Activated naive CD4-positive, alpha-beta T cell treated with anti-CD3 and anti-CD28 coated beads for 36 hours (primary cell): ENCODE data around the gene GABRR3. TPM values are rescaled to one million over a fixed set of nuclear protein-coding genes. Genes with fewer than 3 reads are reported as not detected.

Experiments
- CTCF ChIA-PET: fragments of 350-600 bp; sonication (Branson Sonifier 250); formaldehyde crosslinking; loops from one replicate; lab custom pipeline; 2021; ENCODE audit warnings: antibody characterized with exemption; lab: Charles Lee
- DNase-seq: peaks from one replicate; pipeline ENCODE4 v3.0.0-alpha.2; 2020
- H3K27ac Mint-ChIP-seq: one replicate; pipeline ENCODE4 v1.8.0; 2021; ENCODE audit warnings: mild to moderate bottlenecking, mixed read lengths
- H3K27me3 Mint-ChIP-seq: one replicate; pipeline ENCODE4 v1.8.0; 2021; ENCODE audit warnings: low read depth, mixed read lengths
- H3K36me3 Mint-ChIP-seq: one replicate; pipeline ENCODE4 v1.8.0; 2021; ENCODE audit warnings: low read depth, mixed read lengths
- H3K4me1 Mint-ChIP-seq: one replicate; pipeline ENCODE4 v1.8.0; 2021; ENCODE audit warnings: low read depth, mixed read lengths
- H3K4me3 Mint-ChIP-seq: one replicate; pipeline ENCODE4 v1.8.0; 2021; ENCODE audit warnings: mild to moderate bottlenecking, moderate library complexity, mixed read lengths
- H3K9me3 Mint-ChIP-seq: one replicate; pipeline ENCODE4 v1.8.0; 2021; ENCODE audit warnings: mixed read lengths
- intact Hi-C: fragments of 100-400 bp; cut with micrococcal nuclease; formaldehyde crosslinking; loops from one replicate; pipeline ENCODE4 v1.15.1; 2023
- total RNA-seq, 2 experiments: library from RNA; stranded (reverse); gene quantifications; one replicate each; pipeline ENCODE4 v1.2.3, GENCODE V29; 2021

GABRR3 gene
- total RNA-seq, 2 experiments from 2014 or later, result not detected

DNA sequence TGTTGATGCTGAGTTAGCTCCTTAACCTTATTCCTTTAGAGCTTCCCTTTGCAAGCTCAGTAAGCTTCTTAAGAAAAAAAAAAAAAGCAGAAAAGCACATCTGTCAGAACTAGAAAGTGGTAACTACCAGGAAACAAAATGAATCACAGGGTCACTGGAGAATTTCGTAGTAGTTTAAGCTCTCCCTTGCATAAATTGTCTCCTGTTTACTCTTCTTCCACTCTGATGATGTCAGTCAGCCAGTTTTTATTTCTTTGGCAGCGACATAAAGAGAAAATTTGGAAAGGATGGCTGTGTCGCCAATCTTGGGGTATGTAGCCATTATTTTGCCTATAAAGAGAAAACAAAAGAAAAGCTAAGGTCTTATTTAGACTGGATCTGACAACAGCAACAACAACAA lies 3.2 kb upstream of the GABRR3 start:
- Mint-ChIP-seq H3K4me3 (no peak overlapping the region), H3K9me3 (peaks cover 3% of the 10 kb centered on the region), H3K27me3 (no peaks in the 10 kb centered on the region), H3K36me3 (no peaks in the 10 kb centered on the region), H3K4me1 (peaks cover 6% of the 10 kb centered on the region), H3K27ac (no peak overlapping the region)
- DNase-seq, result no peak
- intact Hi-C loops, result loop anchor here (2.0 to 10.0 kb wide), 3 partner anchors 697 to 934 kb away; partner anchors contain the start of gene DCBLD2
- CTCF ChIA-PET, result interaction anchor here (0.6 to 5.8 kb wide), 10 partner anchors 8 to 535 kb away, joined by 3 to 51 read pairs (median 5); partner anchors contain the start of gene CRYBG3

DNA sequence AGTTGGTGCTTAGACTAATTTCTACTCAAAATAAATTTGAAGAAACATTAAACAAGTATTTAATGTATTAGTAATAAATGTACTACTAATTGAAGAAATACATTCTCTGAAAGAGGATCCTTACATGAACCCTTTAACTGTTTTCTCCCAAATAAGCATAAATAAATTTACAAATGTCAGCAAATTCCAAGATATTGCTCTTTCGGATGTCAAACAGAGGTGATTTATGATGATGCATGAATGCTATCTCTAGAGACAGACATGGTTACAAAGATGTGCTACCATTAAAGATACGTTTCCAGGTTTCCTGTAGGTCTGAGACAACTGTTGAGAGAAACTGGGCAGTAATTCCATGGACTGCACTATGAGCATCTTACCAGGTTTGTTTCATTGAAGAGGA lies 629 bp downstream of the GABRR3 start:
- Mint-ChIP-seq H3K4me3 (no peak overlapping the region), H3K4me1 (peaks cover 9% of the 10 kb centered on the region), H3K36me3 (no peaks in the 10 kb centered on the region), H3K9me3 (no peaks in the 10 kb centered on the region), H3K27ac (no peak overlapping the region), H3K27me3 (no peaks in the 10 kb centered on the region)
- intact Hi-C loops, result loop anchor here (10.0 kb wide), 1 partner anchor 700 kb away; no protein-coding TSS in a partner anchor
- CTCF ChIA-PET, result interaction anchor here (1.2 kb wide), 1 partner anchor 12 kb away, joined by 4 read pairs; no protein-coding TSS in a partner anchor
- no peak for DNase-seq

DNA sequence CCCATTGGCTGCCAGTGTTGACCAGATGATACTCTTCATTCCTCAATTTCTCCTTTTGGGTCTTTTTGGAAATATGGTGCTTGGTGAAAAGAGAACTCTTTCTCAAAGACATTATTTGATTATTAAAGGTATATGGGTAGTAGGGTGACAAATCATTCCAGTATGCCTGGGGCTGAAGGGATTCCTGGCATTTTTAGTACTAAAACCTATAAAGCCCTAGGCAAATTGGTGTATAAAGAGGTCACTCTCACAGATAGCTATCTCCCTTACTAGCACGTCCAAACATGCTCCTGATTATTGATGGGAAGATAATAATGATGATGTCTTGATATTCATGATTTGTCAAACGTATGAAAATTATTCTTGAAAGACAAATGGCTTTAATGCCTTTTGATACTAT lies 1.1 kb downstream of the GABRR3 start:
- no peak for DNase-seq
- peaks cover 12% of the 10 kb centered on the region for H3K4me1 Mint-ChIP-seq
- H3K9me3 Mint-ChIP-seq, result no peaks in the 10 kb centered on the region
- H3K36me3 Mint-ChIP-seq, result no peaks in the 10 kb centered on the region
- H3K27ac Mint-ChIP-seq, result no peak overlapping the region
- CTCF ChIA-PET, result interaction anchor here (0.6 to 2.1 kb wide), 3 partner anchors 10 to 284 kb away, joined by 4 to 9 read pairs (median 4); no protein-coding TSS in a partner anchor
- H3K4me3 Mint-ChIP-seq, result no peak overlapping the region
- intact Hi-C loops, result loop anchor here (10.0 kb wide), 1 partner anchor 701 kb away; no protein-coding TSS in a partner anchor
- H3K27me3 Mint-ChIP-seq, result no peaks in the 10 kb centered on the region

DNA sequence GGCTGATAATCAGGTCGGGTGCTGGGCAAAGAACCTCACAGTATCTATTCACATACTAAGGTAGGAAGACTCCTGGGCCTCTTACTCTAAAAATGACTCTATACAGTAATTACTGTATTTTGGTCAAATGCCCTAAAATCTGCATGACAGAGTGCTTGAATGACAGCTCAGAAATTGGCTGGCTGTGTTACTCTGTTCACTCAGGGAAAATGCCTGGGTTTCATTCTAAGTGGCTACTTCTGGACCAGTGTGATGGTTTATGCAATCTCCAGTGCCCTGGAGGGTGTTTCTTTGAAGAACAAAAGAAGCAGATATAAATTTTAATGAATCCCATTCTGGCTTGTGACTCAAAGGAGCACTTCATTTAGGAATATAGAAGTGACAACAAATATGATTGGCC lies 2.2 kb downstream of the GABRR3 start:
- Mint-ChIP-seq H3K4me1 (peaks cover 16% of the 10 kb centered on the region), H3K27ac (no peak overlapping the region), H3K36me3 (no peaks in the 10 kb centered on the region), H3K27me3 (no peaks in the 10 kb centered on the region), H3K9me3 (no peaks in the 10 kb centered on the region), H3K4me3 (no peak overlapping the region)
- CTCF ChIA-PET, result interaction anchor here (2.1 kb wide), 1 partner anchor 9 kb away, joined by 9 read pairs; no protein-coding TSS in a partner anchor
- intact Hi-C loops, result loop anchor here (10.0 kb wide), 1 partner anchor 702 kb away; no protein-coding TSS in a partner anchor
- no peak for DNase-seq

DNA sequence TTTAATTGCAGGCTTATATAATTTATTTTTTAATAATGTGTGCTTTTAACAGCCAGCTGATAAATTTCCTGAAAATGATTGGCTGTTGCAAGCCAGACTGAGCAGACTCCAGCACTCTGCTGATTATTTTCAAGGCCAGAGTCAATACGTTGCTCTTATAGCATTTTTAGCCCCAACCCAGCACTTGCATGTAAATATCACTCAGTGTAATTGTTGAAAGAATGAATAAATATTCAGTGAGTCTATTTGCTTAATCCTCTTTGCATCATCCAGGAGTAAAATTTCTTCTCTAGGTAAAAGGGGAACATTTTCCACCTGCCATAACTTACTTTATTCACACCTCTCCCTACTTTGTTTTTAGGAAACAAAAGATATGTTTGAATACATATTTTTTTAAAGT lies 2.9 kb downstream of the GABRR3 start:
- Mint-ChIP-seq H3K36me3 (no peaks in the 10 kb centered on the region), H3K4me3 (no peak overlapping the region), H3K9me3 (no peaks in the 10 kb centered on the region), H3K4me1 (peaks cover 16% of the 10 kb centered on the region), H3K27ac (no peak overlapping the region), H3K27me3 (no peaks in the 10 kb centered on the region)
- CTCF ChIA-PET, result interaction anchor here (2.1 kb wide), 1 partner anchor 9 kb away, joined by 9 read pairs; no protein-coding TSS in a partner anchor
- intact Hi-C loops, result loop anchor here (10.0 kb wide), 1 partner anchor 703 kb away; no protein-coding TSS in a partner anchor
- DNase-seq, result no peak

DNA sequence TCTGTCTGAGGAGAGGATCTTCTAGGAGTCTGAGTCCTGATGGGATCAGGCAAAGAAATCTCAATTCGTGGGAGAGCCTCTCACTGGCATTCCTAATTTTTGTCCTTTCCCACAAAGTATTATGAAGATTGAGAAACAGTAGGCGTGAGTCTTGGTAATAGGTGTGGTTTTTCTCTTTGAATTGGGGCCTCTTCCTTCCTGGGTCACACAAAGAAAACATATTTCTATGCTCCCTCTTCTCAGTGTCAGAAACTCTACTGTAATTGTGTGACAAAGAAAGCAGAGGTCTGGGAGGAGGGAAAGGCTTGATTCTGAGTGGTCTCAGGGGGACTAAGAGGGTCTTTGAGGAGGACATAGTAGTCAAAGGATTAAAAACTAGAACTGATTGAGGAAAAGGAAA lies 6.0 kb downstream of the GABRR3 start:
- CTCF ChIA-PET, result no interaction called here
- DNase-seq, result no peak
- no peaks in the 10 kb centered on the region for H3K9me3 Mint-ChIP-seq
- no peaks in the 10 kb centered on the region for H3K36me3 Mint-ChIP-seq
- peaks cover 16% of the 10 kb centered on the region for H3K4me1 Mint-ChIP-seq
- H3K27ac Mint-ChIP-seq, result peak overlapping the region; percentile 65
- no peak overlapping the region for H3K4me3 Mint-ChIP-seq
- intact Hi-C loops, result no loop called here
- H3K27me3 Mint-ChIP-seq, result no peaks in the 10 kb centered on the region

DNA sequence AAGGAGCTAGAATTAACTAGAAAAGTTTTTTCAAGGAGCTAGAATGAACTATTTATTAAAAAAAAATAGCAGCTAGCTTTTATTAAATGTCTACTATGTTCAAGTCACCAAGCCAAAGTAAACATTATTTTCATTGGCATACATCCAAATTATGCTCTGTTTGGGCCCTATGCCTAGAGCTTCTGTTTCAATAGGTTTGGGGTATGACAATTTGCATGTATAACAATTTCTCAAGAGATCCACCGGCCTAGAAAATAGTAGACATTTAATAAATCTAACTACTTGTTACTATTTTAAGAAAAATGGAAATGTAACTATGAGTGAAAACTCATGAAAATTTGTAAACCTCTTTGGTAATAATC lies 8.0 kb downstream of the GABRR3 start:
- H3K27me3 Mint-ChIP-seq, result no peaks in the 10 kb centered on the region
- intact Hi-C loops, result no loop called here

DNA sequence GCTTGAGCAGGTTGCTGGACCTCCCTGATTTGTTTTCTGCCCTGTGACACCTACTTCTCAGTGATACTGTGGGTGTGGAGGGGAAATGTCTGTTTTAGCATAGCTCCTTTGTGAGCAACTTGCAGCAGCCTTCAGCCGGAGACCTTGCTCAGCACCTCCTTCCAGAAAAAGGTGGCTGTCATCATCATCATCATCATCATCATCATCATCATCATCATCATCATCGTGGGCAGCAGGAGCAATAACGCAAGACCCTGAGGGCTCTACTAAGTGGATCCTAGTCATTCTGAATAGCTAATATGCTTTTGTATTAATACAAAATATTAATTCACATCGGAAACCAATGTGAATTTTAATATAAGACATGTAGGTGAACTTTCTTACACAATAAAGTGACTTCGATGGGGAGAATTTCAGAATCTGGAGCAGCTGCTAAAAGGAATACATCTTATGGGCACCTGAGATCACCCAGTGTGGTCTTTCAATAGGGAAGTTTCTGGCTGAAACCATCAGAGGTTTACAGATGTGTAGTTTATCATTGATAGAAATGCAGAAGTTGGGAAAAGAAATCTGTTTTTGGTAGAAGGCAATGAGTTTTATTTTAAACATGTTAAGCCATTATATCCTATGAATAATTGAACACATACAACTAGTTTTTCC lies 8.6 kb downstream of the GABRR3 start:
- H3K27me3 Mint-ChIP-seq, result no peaks in the 10 kb centered on the region
- CTCF ChIA-PET, result interaction anchor here (0.6 to 5.1 kb wide), 8 partner anchors 12 to 665 kb away, joined by 3 to 21 read pairs (median 3); no protein-coding TSS in a partner anchor
- DNase-seq, result no peak
- H3K9me3 Mint-ChIP-seq, result no peaks in the 10 kb centered on the region
- no peaks in the 10 kb centered on the region for H3K36me3 Mint-ChIP-seq
- no peak overlapping the region for H3K27ac Mint-ChIP-seq
- intact Hi-C loops, result no loop called here
- H3K4me3 Mint-ChIP-seq, result no peak overlapping the region
- H3K4me1 Mint-ChIP-seq, result peaks cover 21% of the 10 kb centered on the region

More for the DNA sequence above, 8.0 kb downstream of the GABRR3 start:
- Mint-ChIP-seq H3K9me3 (no peaks in the 10 kb centered on the region), H3K27ac (no peak overlapping the region), H3K4me1 (peaks cover 21% of the 10 kb centered on the region), H3K36me3 (no peaks in the 10 kb centered on the region), H3K4me3 (no peak overlapping the region)
- CTCF ChIA-PET, result interaction anchor here (0.6 to 2.7 kb wide), 5 partner anchors 12 to 664 kb away, joined by 3 to 19 read pairs (median 3); no protein-coding TSS in a partner anchor
- no peak for DNase-seq

DNA sequence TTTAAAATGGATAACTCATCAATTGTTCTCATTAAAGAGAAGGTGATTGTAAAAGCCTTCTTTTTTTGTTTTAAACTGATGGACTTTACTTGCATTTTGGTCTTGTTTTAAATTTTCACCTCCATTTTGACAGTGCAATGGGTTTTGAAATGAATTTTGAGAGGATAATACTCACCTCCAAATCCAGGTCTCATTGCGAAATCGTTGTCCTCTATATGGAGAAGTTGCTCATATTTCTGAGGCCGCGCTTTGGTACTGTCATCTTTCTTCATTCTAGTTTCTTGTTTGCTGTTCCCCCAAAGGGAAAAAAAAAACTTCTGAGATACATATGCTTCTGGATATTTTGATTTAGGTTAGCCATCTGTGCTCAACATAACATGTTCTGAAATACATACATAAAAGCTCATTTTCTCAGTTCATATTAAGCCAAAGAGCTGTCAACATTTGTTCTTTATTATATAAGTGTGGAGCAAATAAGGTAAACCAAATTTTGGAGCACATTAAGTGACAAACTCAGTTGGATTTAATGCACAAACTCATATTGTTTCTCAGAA lies 9.6 kb downstream of the GABRR3 start:
- no peaks in the 10 kb centered on the region for H3K36me3 Mint-ChIP-seq
- intact Hi-C loops, result no loop called here
- H3K27me3 Mint-ChIP-seq, result no peaks in the 10 kb centered on the region
- no peak overlapping the region for H3K4me3 Mint-ChIP-seq
- no peak overlapping the region for H3K27ac Mint-ChIP-seq
- DNase-seq, result no peak
- H3K4me1 Mint-ChIP-seq, result peaks cover 21% of the 10 kb centered on the region
- CTCF ChIA-PET, result interaction anchor here (0.6 to 5.1 kb wide), 6 partner anchors 13 to 301 kb away, joined by 3 to 77 read pairs (median 13); no protein-coding TSS in a partner anchor
- H3K9me3 Mint-ChIP-seq, result no peaks in the 10 kb centered on the region

DNA sequence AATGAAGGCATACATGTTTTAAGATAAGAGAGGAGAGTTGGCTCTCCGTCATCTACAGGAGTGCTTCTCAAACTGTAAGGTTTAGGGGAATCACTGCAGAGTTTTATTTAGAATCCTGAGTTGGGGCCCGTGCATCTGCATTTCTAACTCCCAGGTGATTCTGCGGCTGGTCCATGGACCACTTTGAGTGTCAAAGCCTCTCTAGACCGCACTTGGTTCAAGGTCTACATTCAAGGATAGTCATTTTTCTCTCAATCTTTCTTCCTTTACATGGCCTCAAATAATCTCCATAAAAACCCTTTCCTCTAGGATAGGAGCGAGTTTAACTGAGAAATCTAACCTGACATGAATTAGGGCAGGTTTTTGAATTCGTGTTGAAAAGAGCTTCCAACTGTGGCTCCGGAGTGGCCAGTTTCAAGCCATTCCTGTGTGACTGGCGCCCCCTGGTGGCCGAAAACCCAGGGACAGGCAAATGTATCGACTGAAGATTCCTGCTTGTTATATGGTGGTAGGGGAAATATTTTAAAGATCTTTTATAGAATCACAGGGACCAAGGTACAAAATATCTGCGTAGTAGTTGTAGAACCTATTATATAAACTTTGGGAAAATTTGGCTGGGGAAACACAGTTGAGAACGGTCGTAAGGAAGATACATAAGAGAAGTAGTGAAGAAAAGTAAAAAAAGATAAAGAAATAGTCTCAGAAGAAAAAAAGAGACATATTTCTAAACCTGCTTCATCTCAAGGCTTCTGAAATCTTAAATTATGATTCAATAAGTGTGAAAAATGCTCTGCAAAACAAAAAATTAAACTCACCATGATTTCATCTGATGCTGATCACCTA lies 11.9 kb downstream of the GABRR3 start:
- CTCF ChIA-PET, result interaction anchor here (0.6 to 5.1 kb wide), 27 partner anchors 8 to 304 kb away, joined by 3 to 77 read pairs (median 5); partner anchors contain the start of genes ARL6, CRYBG3 and RIOX2
- H3K27ac Mint-ChIP-seq, result no peak overlapping the region
- peaks cover 5% of the 10 kb centered on the region for H3K4me1 Mint-ChIP-seq
- no peak overlapping the region for H3K4me3 Mint-ChIP-seq
- H3K27me3 Mint-ChIP-seq, result no peaks in the 10 kb centered on the region
- DNase-seq, result peak; percentile 96
- no peaks in the 10 kb centered on the region for H3K36me3 Mint-ChIP-seq
- no peaks in the 10 kb centered on the region for H3K9me3 Mint-ChIP-seq
- intact Hi-C loops, result loop anchor here (1.0 to 5.0 kb wide), 5 partner anchors 52 to 1161 kb away; partner anchors contain the start of gene ARL6

DNA sequence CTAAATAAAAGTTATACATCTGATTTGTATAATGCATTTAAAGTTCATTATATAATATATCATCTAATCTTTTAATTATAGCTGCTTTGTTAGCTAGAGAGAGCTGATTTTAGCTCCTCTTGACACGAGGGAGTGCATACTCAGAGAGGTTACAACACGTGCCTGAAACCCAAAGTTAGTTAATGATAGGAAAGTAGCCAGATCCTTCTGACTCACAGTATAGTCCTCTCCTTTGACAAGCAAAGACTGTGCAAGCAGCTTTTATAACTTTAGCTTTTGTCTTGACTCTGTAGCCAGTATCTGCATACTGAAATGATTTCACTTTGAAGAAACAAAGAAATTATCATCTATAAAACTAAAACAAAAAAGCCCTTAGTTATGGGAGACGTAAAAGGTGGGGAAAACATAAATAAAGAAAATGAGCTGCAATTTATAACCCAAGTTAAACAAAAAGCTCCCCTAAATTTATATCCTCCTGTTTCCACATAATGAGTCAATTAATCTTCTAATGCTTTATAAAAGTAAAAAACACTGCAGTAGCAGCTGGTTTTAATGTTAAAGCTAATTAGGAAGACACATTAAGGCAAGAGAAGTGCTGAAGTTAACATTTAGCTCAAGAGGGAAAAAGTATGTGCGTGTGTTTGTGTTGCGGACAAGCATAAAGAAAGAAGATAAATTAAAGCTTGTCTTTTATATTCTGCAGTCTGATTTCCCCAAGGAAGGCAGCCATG lies 13.1 kb downstream of the GABRR3 start:
- no peaks in the 10 kb centered on the region for H3K9me3 Mint-ChIP-seq
- no peak overlapping the region for H3K4me3 Mint-ChIP-seq
- intact Hi-C loops, result loop anchor here (5.0 kb wide), 1 partner anchor 1160 kb away; no protein-coding TSS in a partner anchor
- no peak overlapping the region for H3K27ac Mint-ChIP-seq
- DNase-seq, result no peak
- H3K4me1 Mint-ChIP-seq, result peaks cover 5% of the 10 kb centered on the region
- no peaks in the 10 kb centered on the region for H3K27me3 Mint-ChIP-seq
- H3K36me3 Mint-ChIP-seq, result no peaks in the 10 kb centered on the region
- CTCF ChIA-PET, result interaction anchor here (0.6 to 5.1 kb wide), 24 partner anchors 12 to 758 kb away, joined by 3 to 77 read pairs (median 6); partner anchors contain the start of genes ARL6, CRYBG3 and RIOX2
